ENCODE measurements around the gene CPPED1.
A peak's percentile ranks its signal among the peaks of the same experiment; 100 is the strongest.
"Not testable (repeated sequence)": the region's sequence is repeated elsewhere in the genome, so short reads cannot be mapped to it uniquely, and the experiment has no call there.

CPPED1 gene

DNA sequence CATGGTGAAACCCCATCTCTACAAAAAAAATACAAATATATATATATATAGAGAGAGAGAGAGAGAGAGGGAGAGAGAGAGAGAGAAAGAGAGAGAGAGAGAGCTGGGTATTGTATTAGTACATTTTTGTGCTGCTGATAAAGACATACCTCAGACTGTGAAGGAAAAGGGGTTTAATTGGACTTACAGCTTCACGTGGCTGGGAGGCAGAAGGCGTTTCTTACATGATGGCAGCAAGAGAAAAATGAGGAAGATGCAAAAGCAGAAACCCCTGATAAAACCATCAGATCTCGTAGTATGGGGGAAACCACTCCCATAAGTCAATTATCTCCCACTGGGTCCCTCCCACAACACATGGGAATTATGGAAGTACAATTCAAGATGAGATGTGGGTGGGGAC, 37.5 kb downstream of the CPPED1 start:
- not testable (repeated sequence) for DNase-seq (ENCODE audit: low spot score)

GRCh38 chr16:12764813-12765488, 38.7 kb downstream of the CPPED1 start:
- DNase-seq (ENCODE audit: low spot score) = no peak

- no peak for DNase-seq (ENCODE audit: low spot score)
These were observed 40.2 kb downstream of the CPPED1 start for GRCh38 chr16:12763517-12763916.

DNA sequence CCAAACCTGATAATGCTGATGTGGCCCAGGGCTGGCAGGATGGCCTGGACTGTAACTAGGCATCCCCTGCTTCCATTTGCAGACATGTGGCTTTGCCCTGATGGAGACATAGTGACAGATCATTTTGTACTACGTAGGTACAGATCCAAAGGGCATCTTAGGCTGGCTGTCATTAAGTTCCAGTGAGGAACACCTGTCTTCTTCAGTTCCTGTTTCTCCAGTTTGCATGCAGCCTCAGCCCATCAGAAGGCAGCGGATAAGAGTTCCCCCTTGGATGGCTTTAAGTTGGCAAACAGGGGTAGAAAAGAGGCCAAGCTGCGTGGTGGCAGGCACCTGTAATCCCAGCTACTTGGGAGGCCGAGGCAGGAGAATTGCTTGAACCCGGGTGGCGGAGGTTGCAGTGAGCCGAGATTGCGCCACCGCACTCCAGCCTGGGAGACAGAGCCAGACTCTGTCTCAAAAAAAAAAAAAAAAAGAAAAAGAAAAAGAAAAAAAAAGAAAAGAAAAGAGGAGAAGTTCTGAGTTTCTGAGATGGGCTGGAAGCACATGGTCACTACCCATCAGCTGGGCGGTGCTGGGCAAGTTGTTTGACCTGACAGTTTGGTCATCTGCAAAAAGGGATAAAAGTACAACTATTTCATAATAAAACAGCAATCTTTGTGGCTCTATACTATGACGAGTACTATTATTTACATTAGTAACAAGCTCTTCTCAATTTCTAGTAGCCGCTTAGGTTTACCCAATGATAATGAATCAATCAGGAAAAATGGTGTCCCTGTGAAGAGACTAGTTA, 42.7 kb downstream of the CPPED1 start:
- DNase-seq (ENCODE audit: low spot score) = no peak

- DNase-seq (ENCODE audit: low spot score) = no peak
These were observed 44.8 kb downstream of the CPPED1 start for GRCh38 chr16:12758670-12759558.

DNA sequence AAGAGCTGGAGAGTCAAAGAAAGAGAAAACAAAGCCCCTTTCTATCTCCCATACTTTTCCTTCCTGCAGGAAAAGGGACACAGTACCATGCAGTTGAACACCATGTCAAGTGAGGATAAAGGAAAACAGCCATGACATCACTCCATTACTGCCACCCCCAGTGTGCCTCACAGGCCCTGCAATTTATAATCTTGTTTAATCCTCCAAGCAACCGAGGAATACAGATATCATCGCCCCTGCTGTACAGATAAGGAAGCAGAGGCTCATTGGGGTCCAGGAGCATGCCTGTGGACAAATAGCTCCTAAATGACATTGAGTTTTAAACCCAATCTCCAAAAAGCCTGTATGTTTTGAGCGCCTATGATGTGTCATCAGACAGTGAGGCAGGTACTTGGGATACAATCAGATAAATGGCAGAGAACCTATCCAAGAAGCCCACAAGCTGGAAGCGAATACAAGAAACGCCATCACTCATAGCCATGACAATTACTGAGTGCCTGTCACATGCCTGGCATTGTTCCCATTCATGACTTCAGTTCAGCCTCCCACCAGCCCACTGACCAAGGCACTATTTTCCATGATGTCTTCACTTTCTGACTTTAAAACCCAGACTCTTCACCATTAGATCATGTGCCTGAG, 45.5 kb downstream of the CPPED1 start:
- DNase-seq (ENCODE audit: low spot score) = no peak

GRCh38 chr16:12757546-12757945, 46.1 kb downstream of the CPPED1 start:
- DNase-seq (ENCODE audit: low spot score) = no peak

DNA sequence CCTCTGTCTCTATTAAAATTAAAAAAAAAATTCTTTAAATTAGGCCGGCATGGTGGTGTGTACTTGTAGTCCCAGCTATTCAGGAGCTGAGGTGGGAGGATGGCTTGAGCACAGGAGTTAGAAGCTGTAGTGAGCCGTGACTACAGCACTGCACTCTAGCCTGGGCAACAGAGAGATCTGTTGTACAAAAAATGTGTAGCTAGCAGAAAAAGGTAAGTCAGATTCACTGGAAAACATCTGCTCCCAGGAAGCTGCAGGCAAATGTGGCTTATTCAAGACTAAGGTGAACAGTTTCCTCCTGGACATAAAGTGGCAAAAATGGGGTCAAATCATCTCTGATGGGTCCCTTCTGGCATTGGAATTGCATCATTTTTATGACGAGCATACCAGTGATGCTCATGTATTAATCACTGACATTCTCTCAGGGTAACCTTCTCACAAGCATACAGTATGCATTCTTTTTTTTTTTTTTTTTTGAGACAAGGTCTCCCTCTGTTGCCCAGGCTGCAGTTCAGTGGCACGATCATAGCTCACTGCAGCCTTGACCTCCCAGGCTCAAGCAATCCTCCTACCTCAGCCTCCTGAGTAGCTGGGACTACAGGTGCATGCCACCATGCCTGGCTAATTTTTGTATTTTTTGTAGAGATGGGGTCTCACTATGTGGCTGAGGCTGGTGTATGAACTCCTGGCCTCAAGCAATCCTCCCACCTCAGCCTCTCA, 48.7 kb downstream of the CPPED1 start:
- peak; percentile 13 for DNase-seq (ENCODE audit: low spot score)

- DNase-seq (ENCODE audit: low spot score) = no peak
These were observed 50.3 kb downstream of the CPPED1 start for GRCh38 chr16:12753203-12754023.

DNA sequence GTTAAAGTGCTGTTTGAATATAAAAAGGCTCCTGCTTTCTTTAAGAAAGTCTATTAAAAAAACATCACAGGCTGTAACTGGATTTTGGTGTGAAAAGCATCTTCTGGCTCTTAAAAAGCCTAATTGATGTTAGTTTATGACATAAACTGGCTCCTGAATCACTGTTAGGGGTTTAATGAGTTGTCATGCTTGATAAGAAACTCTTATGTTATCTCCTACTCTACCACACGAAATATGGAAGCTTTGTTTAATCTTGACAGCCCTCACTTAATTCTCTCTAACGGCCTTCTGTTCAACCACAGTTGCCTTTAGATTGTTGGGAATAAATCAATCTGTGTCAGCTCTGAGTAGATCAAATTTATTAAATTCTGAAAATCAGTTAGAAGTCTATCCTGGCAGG, 51.5 kb downstream of the CPPED1 start:
- DNase-seq (ENCODE audit: low spot score) = no peak

GRCh38 chr16:12750554-12750918, 53.2 kb downstream of the CPPED1 start:
- DNase-seq (ENCODE audit: low spot score) = no peak

DNA sequence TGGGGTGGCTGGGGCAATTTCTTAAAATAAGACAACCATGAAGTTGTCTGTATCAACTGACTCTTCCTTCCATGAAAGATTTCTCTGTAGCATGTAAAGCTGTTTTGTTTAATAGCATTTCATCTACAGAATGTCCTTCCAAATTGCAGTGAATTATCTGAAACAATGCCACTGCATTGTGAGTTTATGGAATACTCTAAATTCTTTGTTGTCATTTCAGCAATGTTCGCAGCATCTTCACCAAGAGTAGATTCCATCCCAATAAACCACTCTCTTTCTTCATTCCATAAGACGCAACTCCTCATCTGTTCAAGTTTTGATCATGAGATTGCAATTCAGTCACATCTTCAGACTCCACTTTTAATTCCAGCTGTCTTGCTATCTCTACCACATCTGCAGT, 54.6 kb downstream of the CPPED1 start:
- no peak for DNase-seq (ENCODE audit: low spot score)

DNA sequence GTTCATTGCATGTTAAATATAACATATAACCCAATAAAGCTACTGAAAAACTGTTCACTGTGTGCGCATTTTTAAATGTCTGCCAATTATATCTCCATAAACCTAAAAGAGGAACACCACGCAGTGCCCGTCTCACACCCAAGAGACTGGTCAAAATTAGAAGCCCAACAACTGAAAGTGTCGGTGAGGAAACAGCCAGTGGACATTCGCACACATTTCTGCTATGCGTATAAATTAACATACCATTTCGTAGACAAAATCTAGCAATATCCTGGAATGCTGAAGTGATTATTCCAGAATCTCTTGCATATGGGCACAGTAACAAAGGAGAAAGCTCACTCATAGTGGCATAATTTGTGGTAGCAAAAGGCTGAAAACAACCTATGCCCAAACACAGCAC, 55.9 kb downstream of the CPPED1 start:
- DNase-seq (ENCODE audit: low spot score) = no peak

DNA sequence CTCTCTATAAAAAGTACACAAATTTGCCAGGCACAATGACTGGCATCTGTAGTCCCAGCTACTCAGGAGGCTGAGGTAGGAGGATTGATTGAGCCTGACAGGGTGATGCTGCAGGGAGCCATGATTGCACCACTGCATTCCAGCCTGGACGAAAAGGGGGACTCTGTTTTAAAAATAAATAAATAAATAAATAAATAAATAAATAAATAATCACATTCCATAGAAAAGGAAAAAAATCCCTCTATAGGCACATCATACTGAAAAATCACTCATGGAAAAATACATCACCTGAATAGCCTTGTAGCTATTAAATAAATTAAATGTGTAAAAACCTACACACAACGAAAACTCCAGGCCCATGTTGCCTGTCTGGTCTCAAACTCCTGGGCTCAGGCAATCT, 56.4 kb downstream of the CPPED1 start:
- no peak for DNase-seq (ENCODE audit: low spot score)

DNA sequence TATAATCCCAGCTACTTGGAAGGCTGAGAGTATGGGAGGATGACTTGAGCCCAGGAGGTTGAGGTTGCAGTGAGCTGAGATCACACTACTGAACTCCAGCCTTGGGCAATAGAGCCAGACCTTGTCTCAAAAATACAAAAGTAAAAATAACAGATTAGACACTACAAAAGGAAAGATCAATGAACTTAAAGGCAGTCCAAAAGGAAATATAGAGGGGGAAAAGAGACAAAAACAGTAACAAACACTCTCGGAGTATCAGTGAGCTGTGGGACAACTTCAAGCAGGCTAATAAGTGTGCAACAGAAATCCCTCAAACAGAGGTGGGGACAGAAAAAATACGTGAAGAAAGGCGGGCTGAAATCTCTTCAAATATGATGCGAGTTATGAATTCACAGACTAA, 58.8 kb downstream of the CPPED1 start:
- no peak for DNase-seq (ENCODE audit: low spot score)

DNA sequence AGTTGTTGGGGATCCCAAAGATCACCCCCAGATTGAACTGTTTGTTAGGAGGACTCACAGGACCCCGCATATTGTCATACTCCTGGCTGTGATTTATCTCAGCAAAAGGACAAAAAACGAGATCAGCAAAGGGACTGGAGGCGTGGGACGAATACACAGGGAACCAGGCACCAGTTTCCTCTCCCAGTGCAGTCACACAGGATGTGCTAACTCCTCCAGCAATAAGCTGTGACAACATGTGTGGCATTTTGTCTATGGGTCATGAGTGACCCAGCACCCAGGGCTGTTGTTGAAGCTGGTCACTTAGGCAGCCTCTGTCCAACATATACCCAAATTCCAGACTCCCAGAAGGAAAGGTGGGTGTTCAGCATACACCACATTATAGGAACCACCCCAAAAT, 60.9 kb downstream of the CPPED1 start:
- DNase-seq (ENCODE audit: low spot score) = no peak

GRCh38 chr16:12740986-12741610, 62.6 kb downstream of the CPPED1 start:
- DNase-seq (ENCODE audit: low spot score) = no peak

DNA sequence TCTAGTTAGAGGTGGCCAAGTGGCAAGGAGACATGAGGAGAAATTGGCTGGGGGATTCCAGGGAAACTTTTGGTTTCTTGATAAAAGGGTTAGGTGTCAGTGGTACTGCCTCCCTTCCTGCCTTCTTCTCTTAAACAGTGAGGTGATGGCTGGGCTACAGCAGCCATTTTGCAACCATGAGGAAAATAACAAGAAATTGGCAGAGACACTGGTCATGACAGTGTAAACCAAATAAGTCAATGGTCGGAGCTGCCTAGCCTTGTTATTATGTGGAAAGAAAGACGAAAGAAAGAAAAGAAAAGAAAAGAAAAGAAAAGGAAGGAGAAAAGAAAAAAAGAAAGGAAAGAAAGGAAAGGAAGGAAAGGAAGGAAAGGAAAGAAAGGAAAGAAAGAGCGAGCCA, 63.9 kb downstream of the CPPED1 start:
- no peak for DNase-seq (ENCODE audit: low spot score)

- DNase-seq (ENCODE audit: low spot score) = no peak
These were observed 66.1 kb downstream of the CPPED1 start for GRCh38 chr16:12737563-12737962.

DNA sequence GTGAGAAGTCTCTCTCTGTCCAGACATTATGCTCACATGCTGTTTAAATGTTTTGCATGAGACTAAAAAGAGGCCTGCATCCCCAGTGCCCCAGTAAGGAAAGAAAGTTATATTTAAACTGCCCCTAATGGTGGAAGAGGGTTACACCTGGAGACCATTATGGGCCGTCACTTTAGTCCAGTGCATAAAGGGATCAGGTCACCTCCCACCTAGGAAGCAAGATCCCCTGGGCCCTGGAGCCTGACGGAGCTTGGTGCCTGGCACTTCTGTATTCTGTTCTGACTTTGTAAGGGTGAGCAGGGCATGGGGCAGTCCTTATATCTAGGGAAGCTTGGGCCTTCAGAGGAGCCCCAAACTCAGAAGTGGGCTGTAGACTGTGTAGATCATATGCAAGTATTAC, 67.9 kb downstream of the CPPED1 start:
- DNase-seq (ENCODE audit: low spot score) = no peak

Data from GM03348 (cell line).